OCI-LY3 (cell line): ENCODE results near the gene SH3BP5L.

Source experiments
- H2AFZ ChIP-seq: fragments of 200-600, 300-600 bp; shearing (Covaris generic); 2 replicates; pipeline ENCODE4 v1.6.0; 2014; ENCODE audit warnings: antibody characterized with exemption, low read depth, low read length
- H3K27ac ChIP-seq: fragments of 200-600, 300-600 bp; sonication (generic); 2 replicates; pipeline ENCODE4 v1.5.1; 2014; ENCODE audit warnings: mild to moderate bottlenecking, low read length, moderate library complexity, mixed read lengths
- H3K27me3 ChIP-seq: fragments of 200-600, 300-600 bp; sonication (generic); 2 replicates; pipeline ENCODE4 v1.6.1; 2014; ENCODE audit warnings: low read depth, low read length, mixed read lengths
- H3K36me3 ChIP-seq: fragments of 200-600, 300-600 bp; sonication (generic); replicated peaks from 2 replicates; pipeline ENCODE3; 2014; ENCODE audit warnings: low read depth, low read length, mixed read lengths
- H3K4me1 ChIP-seq: fragments of 300-600, 200-600 bp; sonication (generic); 2 replicates; pipeline ENCODE4 v1.6.1; 2014; ENCODE audit warnings: low read length, mixed read lengths
- H3K4me2 ChIP-seq: fragments of 200-600, 300-600 bp; sonication (generic); 2 replicates; pipeline ENCODE4 v1.6.1; 2014; ENCODE audit warnings: low read length, mixed read lengths
- H3K4me3 ChIP-seq: fragments of 300-600, 200-600 bp; sonication (generic); 2 replicates; pipeline ENCODE4 v1.5.1; 2014; ENCODE audit warnings: antibody characterized with exemption, mild to moderate bottlenecking, low read length, moderate library complexity
- H3K79me2 ChIP-seq: fragments of 300-600, 200-600 bp; shearing (Covaris generic); 2 replicates; pipeline ENCODE4 v1.6.1; 2014; ENCODE audit warnings: mild to moderate bottlenecking, low read length, mixed read lengths
- H3K9ac ChIP-seq: fragments of 300-600, 200-600 bp; shearing (Covaris generic); 2 replicates; pipeline ENCODE4 v1.6.0; 2014; ENCODE audit warnings: mild to moderate bottlenecking, low read length, moderate library complexity
- H3K9me3 ChIP-seq: fragments of 200-600, 300-600 bp; shearing (Covaris generic); 2 replicates; pipeline ENCODE4 v1.6.1; 2014; ENCODE audit warnings: low read length, mixed read lengths; ENCODE audit not compliant: insufficient read depth
- H4K20me1 ChIP-seq: fragments of 200-600, 300-600 bp; sonication (generic); 2 replicates; pipeline ENCODE4 v1.6.1; 2016; ENCODE audit warnings: low read length, mixed read lengths; ENCODE audit not compliant: insufficient read depth
- CTCF ChIP-seq: fragments of 200-600, 300-600 bp; sonication (generic); IDR thresholded peaks from 2 replicates; pipeline ENCODE4 v1.5.1; 2014; ENCODE audit warnings: antibody characterized with exemption, low read length, low read depth
- EZH2phosphoT487 ChIP-seq: fragments of 200-600 bp; shearing (Covaris generic); IDR thresholded peaks from 2 replicates; pipeline ENCODE4 v1.6.1; 2018; ENCODE audit warnings: antibody characterized with exemption, mixed run types, low read depth

SH3BP5L gene

GRCh38 chr1:248811514-248812490 lies 13.9 kb downstream of the SH3BP5L start:
- Histone ChIP-seq H3K4me2 (no peak overlapping the region), H2AFZ (no peak overlapping the region), H3K9me3 (no peaks in the 10 kb centered on the region), H4K20me1 (no peaks in the 10 kb centered on the region; the same call in 1 of the 2 replicates), H3K27ac (no peak overlapping the region), H3K79me2 (no peaks in the 10 kb centered on the region), H3K4me1 (no peaks in the 10 kb centered on the region), H3K27me3 (no peaks in the 10 kb centered on the region), H3K4me3 (no peak overlapping the region), H3K9ac (no peak overlapping the region), H3K36me3 (peaks cover 30% of the 10 kb centered on the region)
- TF ChIP-seq CTCF (peak; percentile 5; the same call in 1 of the 2 replicates), EZH2phosphoT487 (no peak)

GRCh38 chr1:248810727-248811513 lies 14.8 kb downstream of the SH3BP5L start:
- Histone ChIP-seq H3K36me3 (peaks cover 23% of the 10 kb centered on the region), H3K79me2 (no peaks in the 10 kb centered on the region), H3K4me3 (no peak overlapping the region), H3K9me3 (no peaks in the 10 kb centered on the region), H3K4me1 (peaks cover 2% of the 10 kb centered on the region), H3K4me2 (no peak overlapping the region), H3K27ac (no peak overlapping the region), H3K27me3 (no peaks in the 10 kb centered on the region), H2AFZ (no peak overlapping the region), H3K9ac (no peak overlapping the region), H4K20me1 (no peaks in the 10 kb centered on the region)
- TF ChIP-seq CTCF (no peak), EZH2phosphoT487 (no peak)

- Histone ChIP-seq H3K36me3 (peaks cover 17% of the 10 kb centered on the region), H2AFZ (no peak overlapping the region), H4K20me1 (no peaks in the 10 kb centered on the region), H3K4me1 (peaks cover 9% of the 10 kb centered on the region), H3K4me2 (no peak overlapping the region), H3K27ac (no peak overlapping the region), H3K27me3 (no peaks in the 10 kb centered on the region), H3K9me3 (no peaks in the 10 kb centered on the region), H3K79me2 (no peaks in the 10 kb centered on the region), H3K4me3 (no peak overlapping the region), H3K9ac (no peak overlapping the region)
- TF ChIP-seq CTCF (no peak), EZH2phosphoT487 (no peak)
Measured at GRCh38 chr1:248810000-248810726, 15.6 kb downstream of the SH3BP5L start.
